ENCODE measurements around the gene PPP3CA.

The PPP3CA gene

GRCh38 chr4:101222156-101222845, 125.0 kb downstream of the PPP3CA start:
- no peak for DNase-seq (ENCODE audit: low spot score)
- peaks cover 21% of the 10 kb centered on the region for H3K4me1 ChIP-seq (ENCODE audit: insufficient read depth, poor library complexity, severe bottlenecking)
- H3K27ac ChIP-seq (ENCODE audit: poor library complexity, severe bottlenecking), result no peak overlapping the region
- no peaks in the 10 kb centered on the region for H3K9me3 ChIP-seq (ENCODE audit: severe bottlenecking)
- TF ChIP-seq, protein P1, sequence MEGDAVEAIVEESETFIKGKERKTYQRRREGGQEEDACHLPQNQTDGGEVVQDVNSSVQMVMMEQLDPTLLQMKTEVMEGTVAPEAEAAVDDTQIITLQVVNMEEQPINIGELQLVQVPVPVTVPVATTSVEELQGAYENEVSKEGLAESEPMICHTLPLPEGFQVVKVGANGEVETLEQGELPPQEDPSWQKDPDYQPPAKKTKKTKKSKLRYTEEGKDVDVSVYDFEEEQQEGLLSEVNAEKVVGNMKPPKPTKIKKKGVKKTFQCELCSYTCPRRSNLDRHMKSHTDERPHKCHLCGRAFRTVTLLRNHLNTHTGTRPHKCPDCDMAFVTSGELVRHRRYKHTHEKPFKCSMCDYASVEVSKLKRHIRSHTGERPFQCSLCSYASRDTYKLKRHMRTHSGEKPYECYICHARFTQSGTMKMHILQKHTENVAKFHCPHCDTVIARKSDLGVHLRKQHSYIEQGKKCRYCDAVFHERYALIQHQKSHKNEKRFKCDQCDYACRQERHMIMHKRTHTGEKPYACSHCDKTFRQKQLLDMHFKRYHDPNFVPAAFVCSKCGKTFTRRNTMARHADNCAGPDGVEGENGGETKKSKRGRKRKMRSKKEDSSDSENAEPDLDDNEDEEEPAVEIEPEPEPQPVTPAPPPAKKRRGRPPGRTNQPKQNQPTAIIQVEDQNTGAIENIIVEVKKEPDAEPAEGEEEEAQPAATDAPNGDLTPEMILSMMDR (IDR thresholded peaks at IDR 0.05; ENCODE audit: poor library complexity, severe bottlenecking), result no peak
- H3K27me3 ChIP-seq (ENCODE audit: insufficient read depth, poor library complexity, severe bottlenecking), result no peaks in the 10 kb centered on the region
- H3K36me3 ChIP-seq (ENCODE audit: low read depth), result no peaks in the 10 kb centered on the region
- no peak for ATAC-seq (ENCODE audit: low read depth)
- H3K4me3 ChIP-seq (ENCODE audit: severe bottlenecking), result no peak overlapping the region

GRCh38 chr4:101221294-101221693, 126.0 kb downstream of the PPP3CA start:
- DNase-seq (ENCODE audit: low spot score) (no peak), ATAC-seq (ENCODE audit: low read depth) (no peak)
- no peaks in the 10 kb centered on the region for H3K9me3 ChIP-seq (ENCODE audit: severe bottlenecking)
- no peak overlapping the region for H3K4me3 ChIP-seq (ENCODE audit: severe bottlenecking)
- no peaks in the 10 kb centered on the region for H3K27me3 ChIP-seq (ENCODE audit: insufficient read depth, poor library complexity, severe bottlenecking)
- H3K27ac ChIP-seq (ENCODE audit: poor library complexity, severe bottlenecking), result no peak overlapping the region
- no peaks in the 10 kb centered on the region for H3K36me3 ChIP-seq (ENCODE audit: low read depth)
- TF ChIP-seq, protein P1 (IDR thresholded peaks at IDR 0.05; ENCODE audit: poor library complexity, severe bottlenecking), result no peak
- peaks cover 16% of the 10 kb centered on the region for H3K4me1 ChIP-seq (ENCODE audit: insufficient read depth, poor library complexity, severe bottlenecking)

GRCh38 chr4:101218894-101219293, 128.4 kb downstream of the PPP3CA start:
- DNase-seq (ENCODE audit: low spot score) (no peak), ATAC-seq (ENCODE audit: low read depth) (no peak)
- H3K4me1 ChIP-seq (ENCODE audit: insufficient read depth, poor library complexity, severe bottlenecking), result peaks cover 21% of the 10 kb centered on the region
- TF ChIP-seq, protein P1 (IDR thresholded peaks at IDR 0.05; ENCODE audit: poor library complexity, severe bottlenecking), result no peak
- no peaks in the 10 kb centered on the region for H3K27me3 ChIP-seq (ENCODE audit: insufficient read depth, poor library complexity, severe bottlenecking)
- H3K27ac ChIP-seq (ENCODE audit: poor library complexity, severe bottlenecking), result no peak overlapping the region
- H3K9me3 ChIP-seq (ENCODE audit: severe bottlenecking), result no peaks in the 10 kb centered on the region
- H3K4me3 ChIP-seq (ENCODE audit: severe bottlenecking), result no peak overlapping the region
- H3K36me3 ChIP-seq (ENCODE audit: low read depth), result no peaks in the 10 kb centered on the region

DNA sequence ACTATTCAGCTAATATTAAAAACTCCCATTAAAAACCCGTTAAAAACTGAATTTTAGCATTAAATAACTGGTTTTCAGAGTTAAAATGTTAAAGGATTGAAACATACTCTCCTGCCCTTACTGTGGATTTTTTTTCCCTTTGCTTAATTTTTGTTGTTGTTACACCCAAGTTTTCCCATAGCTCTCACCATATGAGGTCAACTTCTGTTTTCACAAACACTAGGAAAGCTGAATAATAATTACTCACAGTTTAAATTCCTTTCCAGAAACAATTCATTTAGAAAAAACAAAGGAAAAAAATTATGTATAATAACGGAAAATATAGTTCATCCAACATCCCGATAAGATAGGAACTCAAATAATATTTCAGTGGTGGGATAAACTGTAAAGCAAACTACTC, 129.0 kb downstream of the PPP3CA start:
- H3K36me3 ChIP-seq (ENCODE audit: low read depth), result no peaks in the 10 kb centered on the region
- H3K4me3 ChIP-seq (ENCODE audit: severe bottlenecking), result no peak overlapping the region
- H3K27ac ChIP-seq (ENCODE audit: poor library complexity, severe bottlenecking), result no peak overlapping the region
- DNase-seq (ENCODE audit: low spot score) (no peak), ATAC-seq (ENCODE audit: low read depth) (no peak)
- peaks cover 21% of the 10 kb centered on the region for H3K4me1 ChIP-seq (ENCODE audit: insufficient read depth, poor library complexity, severe bottlenecking)
- H3K9me3 ChIP-seq (ENCODE audit: severe bottlenecking), result no peaks in the 10 kb centered on the region
- TF ChIP-seq, protein P1 (IDR thresholded peaks at IDR 0.05; ENCODE audit: poor library complexity, severe bottlenecking), result no peak
- H3K27me3 ChIP-seq (ENCODE audit: insufficient read depth, poor library complexity, severe bottlenecking), result no peaks in the 10 kb centered on the region

DNA sequence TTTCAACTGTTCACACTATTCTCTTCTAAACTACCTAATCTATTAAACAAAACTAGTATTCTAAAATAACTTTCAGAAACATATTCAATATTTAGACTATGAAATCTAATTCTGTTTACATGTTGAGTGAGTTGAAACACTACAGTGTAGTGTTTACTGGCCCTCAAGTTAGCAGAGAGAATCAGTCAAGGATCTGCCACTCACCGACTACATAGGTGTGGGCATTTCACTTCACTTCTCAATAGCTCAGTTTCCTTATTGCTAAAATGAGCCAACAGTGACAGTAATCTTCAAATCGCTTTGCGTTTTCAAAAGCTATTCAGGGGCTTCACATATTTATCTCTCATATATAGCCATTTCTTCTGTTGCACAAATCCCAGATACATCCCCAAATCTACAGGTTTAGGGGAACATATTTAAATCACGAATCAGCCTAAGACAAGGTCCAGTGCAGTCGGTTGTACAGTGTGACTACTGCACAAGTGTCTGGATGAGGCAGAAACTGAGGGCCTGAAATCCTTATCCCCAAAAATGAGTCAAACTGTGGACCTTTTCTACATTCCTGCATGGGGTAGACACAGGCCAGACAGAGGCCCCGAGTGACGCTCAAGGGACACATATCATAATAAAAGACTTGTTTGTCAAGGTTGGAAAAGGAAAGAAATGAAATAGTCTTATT, 129.8 kb downstream of the PPP3CA start:
- Histone ChIP-seq H3K4me3 (ENCODE audit: severe bottlenecking) (no peak overlapping the region), H3K27ac (ENCODE audit: poor library complexity, severe bottlenecking) (no peak overlapping the region), H3K27me3 (ENCODE audit: insufficient read depth, poor library complexity, severe bottlenecking) (no peaks in the 10 kb centered on the region), H3K9me3 (ENCODE audit: severe bottlenecking) (no peaks in the 10 kb centered on the region), H3K36me3 (ENCODE audit: low read depth) (no peaks in the 10 kb centered on the region), H3K4me1 (ENCODE audit: insufficient read depth, poor library complexity, severe bottlenecking) (peaks cover 18% of the 10 kb centered on the region)
- TF ChIP-seq, protein P1 (IDR thresholded peaks at IDR 0.05; ENCODE audit: poor library complexity, severe bottlenecking), result no peak
- peak; percentile 33; the same call in 1 of the 3 replicates for ATAC-seq (ENCODE audit: low read depth)
- DNase-seq (ENCODE audit: low spot score), result no peak

Measured in RWPE2 (cell line).